ENCODE results near the gene SCN1B. TPM values are rescaled to one million over a fixed set of nuclear protein-coding genes. Genes with fewer than 3 reads are reported as not detected.

The SCN1B gene
- polyA plus RNA-seq, 1 donor from 2014 or later, result not detected

GRCh38 chr19:35088131-35088913 is 58.1 kb downstream of the SCN1B start:
- Mint-ChIP-seq H3K27me3 (peaks cover 1% of the 10 kb centered on the region), H3K4me3 (peak overlapping the region in 1 of 4 donors; percentile 52), H3K9me3 (no peaks in the 10 kb centered on the region), H3K4me1 (peaks cover 34 to 44% (median 36%) of the 10 kb centered on the region in 3 donors), H3K27ac (peak overlapping the region in 2 of 3 donors; percentile 18 to 73), H3K36me3 (peaks cover 1% of the 10 kb centered on the region)

- peaks cover 3% of the 10 kb centered on the region for H3K27me3 Mint-ChIP-seq
- H3K4me3 Mint-ChIP-seq, result no peak overlapping the region
- H3K36me3 Mint-ChIP-seq, result peaks cover 1% of the 10 kb centered on the region
- peaks cover 22 to 33% (median 25%) of the 10 kb centered on the region in 3 donors for H3K4me1 Mint-ChIP-seq
- H3K27ac Mint-ChIP-seq, result no peak overlapping the region
- H3K9me3 Mint-ChIP-seq, result no peaks in the 10 kb centered on the region
Measured at GRCh38 chr19:35089554-35089953, 59.3 kb downstream of the SCN1B start.

Other genes with a start within 250 kb of the SCN1B start
- gene ZNF30, start 103.6 kb upstream of the SCN1B start, polyA plus RNA-seq, result 1.6 TPM
- gene ZNF792, start 66.2 kb upstream of the SCN1B start, polyA plus RNA-seq, result 8.9 TPM
- gene GRAMD1A, start 30.1 kb upstream of the SCN1B start, polyA plus RNA-seq, result 18.1 TPM
- not detected for gene HPN, start 11.3 kb downstream of the SCN1B start, polyA plus RNA-seq
- gene FXYD3, start 85.4 kb downstream of the SCN1B start, polyA plus RNA-seq, result not detected
- gene LGI4, start 104.6 kb downstream of the SCN1B start, polyA plus RNA-seq, result not detected
- gene FXYD1, start 108.4 kb downstream of the SCN1B start, polyA plus RNA-seq, result 7.1 TPM
- 4.2 TPM for gene FXYD7, start 112.8 kb downstream of the SCN1B start, polyA plus RNA-seq
- 417 TPM for gene FXYD5, start 124.3 kb downstream of the SCN1B start, polyA plus RNA-seq
- not detected for gene FAM187B, start 198.3 kb downstream of the SCN1B start, polyA plus RNA-seq
- gene LSR, start 218.5 kb downstream of the SCN1B start, polyA plus RNA-seq, result 49.1 TPM
- gene USF2, start 238.5 kb downstream of the SCN1B start, polyA plus RNA-seq, result 11.5 TPM